ENCODE data around the gene LONP2.

DNA sequence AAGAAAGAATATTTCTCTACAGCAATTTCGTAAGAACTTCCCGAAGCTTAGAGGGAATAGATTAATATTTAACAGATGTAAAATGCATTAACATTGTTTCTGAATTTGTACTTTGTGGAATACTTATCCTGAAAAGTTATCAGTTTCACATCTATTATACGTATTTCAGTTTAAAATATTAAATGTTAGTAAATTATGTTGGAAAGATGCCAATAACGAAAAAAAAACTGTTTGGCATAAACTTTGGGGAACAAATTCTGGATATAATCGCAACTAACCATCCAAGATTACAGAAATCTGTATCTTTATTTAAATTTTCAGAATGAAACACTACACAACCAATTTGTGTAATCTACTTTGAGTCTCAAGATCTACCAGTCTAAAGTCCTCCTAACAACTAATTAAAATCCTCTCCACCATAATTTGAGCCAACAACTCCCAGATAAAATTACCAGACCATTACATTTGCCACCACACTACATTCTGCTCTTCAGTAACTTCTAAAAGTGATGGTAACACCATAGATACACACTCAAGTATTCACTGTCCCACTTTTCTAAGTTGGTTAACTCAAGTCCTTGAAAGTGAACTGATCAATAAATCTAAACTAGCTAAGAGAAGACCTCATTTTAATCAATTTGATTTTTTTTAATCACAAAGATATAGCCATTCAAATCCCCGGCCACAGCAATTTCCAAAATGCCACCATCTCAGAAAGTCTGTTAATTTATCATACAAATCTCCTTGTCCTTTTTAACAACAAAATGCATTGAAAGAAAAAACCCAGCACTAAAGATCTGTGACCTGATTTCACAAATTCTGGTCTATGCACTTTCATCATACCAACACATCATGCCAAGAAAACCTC is 139.1 kb downstream of the LONP2 start:
- TF ChIP-seq, protein P1, sequence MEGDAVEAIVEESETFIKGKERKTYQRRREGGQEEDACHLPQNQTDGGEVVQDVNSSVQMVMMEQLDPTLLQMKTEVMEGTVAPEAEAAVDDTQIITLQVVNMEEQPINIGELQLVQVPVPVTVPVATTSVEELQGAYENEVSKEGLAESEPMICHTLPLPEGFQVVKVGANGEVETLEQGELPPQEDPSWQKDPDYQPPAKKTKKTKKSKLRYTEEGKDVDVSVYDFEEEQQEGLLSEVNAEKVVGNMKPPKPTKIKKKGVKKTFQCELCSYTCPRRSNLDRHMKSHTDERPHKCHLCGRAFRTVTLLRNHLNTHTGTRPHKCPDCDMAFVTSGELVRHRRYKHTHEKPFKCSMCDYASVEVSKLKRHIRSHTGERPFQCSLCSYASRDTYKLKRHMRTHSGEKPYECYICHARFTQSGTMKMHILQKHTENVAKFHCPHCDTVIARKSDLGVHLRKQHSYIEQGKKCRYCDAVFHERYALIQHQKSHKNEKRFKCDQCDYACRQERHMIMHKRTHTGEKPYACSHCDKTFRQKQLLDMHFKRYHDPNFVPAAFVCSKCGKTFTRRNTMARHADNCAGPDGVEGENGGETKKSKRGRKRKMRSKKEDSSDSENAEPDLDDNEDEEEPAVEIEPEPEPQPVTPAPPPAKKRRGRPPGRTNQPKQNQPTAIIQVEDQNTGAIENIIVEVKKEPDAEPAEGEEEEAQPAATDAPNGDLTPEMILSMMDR (conservative IDR thresholded peaks at IDR 0.05 in 1 of 2, IDR thresholded peaks at IDR 0.05 in 1 of 2; ENCODE audit: extremely low read depth in 1 of 2, insufficient read depth in 1 of 2, low read depth in 1 of 2, low read length in 2 of 2), result no peak
- no peak for TF ChIP-seq EZH2 (IDR thresholded peaks at IDR 0.05; ENCODE audit: borderline replicate concordance, low read length)

All from mammary epithelial cell (primary cell).